K562 (cell line): ENCODE results near the gene PHPT1. TPM values are rescaled to one million over a fixed set of nuclear protein-coding genes. Genes with fewer than 3 reads are reported as not detected.

Experiments
- BDP1 ChIP-seq: IDR thresholded peaks from 3 replicates; pipeline ENCODE4 v1.6.1; 2011; ENCODE audit not compliant: insufficient read length, insufficient read depth
- CTBP1 ChIP-seq: fragments of 450-650 bp; IDR thresholded peaks from 2 replicates; pipeline ENCODE4 v1.6.1; 2016; ENCODE audit warnings: borderline replicate concordance
- KDM5B ChIP-seq: fragments of 200-600 bp; sonication (generic); IDR thresholded peaks from 2 replicates; pipeline ENCODE4 v1.6.1; 2012; ENCODE audit warnings: low read depth, mild to moderate bottlenecking, moderate library complexity, low read length, control low read depth, inconsistent platforms; ENCODE audit not compliant: insufficient replicate concordance
- MECOM ChIP-seq: fragments of 250-450 bp; sonication (Bioruptor Pico); IDR thresholded peaks from 2 replicates; pipeline ENCODE4 v1.8.0; 2022; ENCODE audit warnings: inconsistent platforms
- NFXL1 ChIP-seq: fragments of 450-650 bp; formaldehyde crosslinking; IDR thresholded peaks from 2 replicates; pipeline ENCODE4 v1.4.0; 2021; ENCODE audit warnings: mild to moderate bottlenecking
- PCBP2 ChIP-seq: fragments of 200-400 bp; formaldehyde crosslinking; IDR thresholded peaks from 2 replicates; pipeline ENCODE4 v1.6.1; 2018; ENCODE audit warnings: low read length, low read depth, mild to moderate bottlenecking, moderate library complexity; ENCODE audit not compliant: poor library complexity, severe bottlenecking
- PHF20 ChIP-seq: fragments of 450-650 bp; IDR thresholded peaks from 2 replicates; pipeline ENCODE4 v1.6.1; 2018; ENCODE audit not compliant: partially characterized antibody
- RBFOX2 ChIP-seq: fragments of 200-400 bp; formaldehyde crosslinking; IDR thresholded peaks from 2 replicates; pipeline ENCODE4 v1.6.1; 2017; ENCODE audit warnings: low read depth, mild to moderate bottlenecking, low read length, moderate library complexity
- TAF15 ChIP-seq: fragments of 200-400 bp; formaldehyde crosslinking; IDR thresholded peaks from 2 replicates; pipeline ENCODE4 v1.6.1; 2017; ENCODE audit warnings: mild to moderate bottlenecking, low read depth, low read length, moderate library complexity
- ZNF140 ChIP-seq: fragments of 250-450 bp; sonication (Bioruptor Pico); IDR thresholded peaks from 2 replicates; pipeline ENCODE4 v1.8.0; 2021; ENCODE audit warnings: moderate library complexity, mild to moderate bottlenecking, inconsistent platforms
- ZNF699 ChIP-seq: fragments of 250-450 bp; sonication (Bioruptor Pico); IDR thresholded peaks from 2 replicates; pipeline ENCODE4 v1.8.0; 2021; ENCODE audit warnings: mild to moderate bottlenecking, moderate library complexity; ENCODE audit not compliant: insufficient replicate concordance
- ZNF717 ChIP-seq: fragments of 250-450 bp; sonication (Bioruptor Pico); IDR thresholded peaks from 2 replicates; pipeline ENCODE4 v1.5.0; 2021
- polyA plus RNA-seq, 8 experiments: library from polyadenylated mRNA; depleted of rRNA in 4 of 8; stranded (reverse) in 5 of 8; unstranded in 3 of 8; fragments of >200 nt; fragmentation: Nextera tagmentation in 2 of 8; fragmentation: Illumina TruSeq in 1 of 8; extraction: Ambion mirVana in 2 of 8; extraction: Trizol in 1 of 8; gene quantifications; 2 replicates each; pipeline versions ENCODE4 v1.2.1 to v1.2.3, GENCODE V29; 2011 to 2014; ENCODE audit warnings: inconsistent platforms in 1 of 8, missing spikeins in 1 of 8
- total RNA-seq, 7 experiments: library from RNA; depleted of rRNA in 6 of 7; stranded (reverse); fragments of >200 nt in 6 of 7; fragmentation: Illumina TruSeq in 2 of 7; extraction: Trizol in 2 of 7; gene quantifications; 2 replicates each; pipeline versions ENCODE4 v1.2.1 to v1.2.3, GENCODE V29; 2011 to 2021; ENCODE audit warnings: low replicate concordance in 1 of 7
- TF ChIP-seq, protein P1 (sequence below): IDR thresholded peaks from 3 replicates; pipeline ENCODE4 v1.6.1; 2011; ENCODE audit warnings: borderline replicate concordance, mild to moderate bottlenecking; ENCODE audit not compliant: insufficient read length, insufficient read depth
- TF ChIP-seq, protein P2 (sequence below), 2 experiments: fragments of 450-650 bp in 1 of 2; sonication (generic) in 1 of 2; formaldehyde crosslinking in 1 of 2; IDR thresholded peaks; 2 replicates each; pipeline versions ENCODE4 v1.7.1 to v1.9.0; 2016 to 2022; ENCODE audit warnings: inconsistent platforms in 1 of 2, mild to moderate bottlenecking in 1 of 2, missing genetic modification reagents in 1 of 2
- TF ChIP-seq, protein P3 (sequence below): fragments of 450-650 bp; formaldehyde crosslinking; IDR thresholded peaks from 2 replicates; pipeline ENCODE4 v1.4.0; 2020; ENCODE audit warnings: mild to moderate bottlenecking, mixed read lengths

Gene PHPT1
- total and polyA plus RNA-seq, 9 of the 15 experiments (the other 6 are each of a cell fraction or from before 2014, with no cell fraction given) = 20.9 to 166 (median 129) TPM

DNA sequence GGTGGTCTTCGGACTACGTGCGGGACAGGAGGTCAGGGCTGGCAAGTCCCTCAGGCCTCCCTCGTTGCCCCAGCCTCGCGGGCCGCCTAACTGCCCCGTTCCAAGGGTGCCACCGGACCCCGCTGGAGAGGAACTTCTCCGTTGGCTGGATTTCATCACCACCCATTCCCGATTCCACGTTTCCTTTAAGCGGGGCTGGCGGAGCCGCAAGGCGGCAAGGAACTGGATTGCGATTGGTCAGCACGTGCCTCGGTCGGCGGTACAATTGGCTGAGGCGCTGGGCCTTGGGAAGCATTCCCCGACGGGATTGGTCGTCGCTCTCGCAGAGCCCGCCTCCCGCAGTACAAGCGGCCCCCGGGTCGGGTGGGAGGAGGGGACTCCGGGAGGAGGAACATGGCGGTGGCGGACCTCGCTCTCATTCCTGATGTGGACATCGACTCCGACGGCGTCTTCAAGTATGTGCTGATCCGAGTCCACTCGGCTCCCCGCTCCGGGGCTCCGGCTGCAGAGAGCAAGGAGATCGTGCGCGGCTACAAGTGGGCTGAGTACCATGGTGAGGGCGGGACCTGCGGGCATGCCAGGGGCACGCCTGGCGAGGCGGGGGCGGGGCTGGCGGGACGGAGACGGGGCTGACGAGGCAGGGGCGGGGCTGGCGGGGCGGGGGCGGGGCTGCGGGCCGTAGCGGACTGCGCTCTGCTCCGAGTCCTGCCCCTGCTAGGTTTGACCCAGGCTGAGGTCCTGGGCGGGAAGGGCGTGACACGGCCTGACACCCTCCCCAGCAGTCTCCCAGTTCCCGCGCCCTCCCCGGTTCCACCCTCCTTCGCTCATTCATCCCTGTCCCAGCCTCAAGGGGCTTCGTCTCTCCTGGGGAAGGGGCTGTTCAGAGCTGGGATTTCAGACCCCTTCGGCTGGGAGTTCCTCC is at the start of gene PHPT1 (continued):
- TF ChIP-seq BDP1 = no peak
- TF ChIP-seq NFXL1 (CRISPR knock-in tag) = no peak
- TF ChIP-seq ZNF140 = no peak
- TF ChIP-seq, protein P1, sequence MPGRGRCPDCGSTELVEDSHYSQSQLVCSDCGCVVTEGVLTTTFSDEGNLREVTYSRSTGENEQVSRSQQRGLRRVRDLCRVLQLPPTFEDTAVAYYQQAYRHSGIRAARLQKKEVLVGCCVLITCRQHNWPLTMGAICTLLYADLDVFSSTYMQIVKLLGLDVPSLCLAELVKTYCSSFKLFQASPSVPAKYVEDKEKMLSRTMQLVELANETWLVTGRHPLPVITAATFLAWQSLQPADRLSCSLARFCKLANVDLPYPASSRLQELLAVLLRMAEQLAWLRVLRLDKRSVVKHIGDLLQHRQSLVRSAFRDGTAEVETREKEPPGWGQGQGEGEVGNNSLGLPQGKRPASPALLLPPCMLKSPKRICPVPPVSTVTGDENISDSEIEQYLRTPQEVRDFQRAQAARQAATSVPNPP = no peak
- no peak for TF ChIP-seq PCBP2
- TF ChIP-seq CTBP1 = peak; percentile 84
- TF ChIP-seq, protein P2, sequence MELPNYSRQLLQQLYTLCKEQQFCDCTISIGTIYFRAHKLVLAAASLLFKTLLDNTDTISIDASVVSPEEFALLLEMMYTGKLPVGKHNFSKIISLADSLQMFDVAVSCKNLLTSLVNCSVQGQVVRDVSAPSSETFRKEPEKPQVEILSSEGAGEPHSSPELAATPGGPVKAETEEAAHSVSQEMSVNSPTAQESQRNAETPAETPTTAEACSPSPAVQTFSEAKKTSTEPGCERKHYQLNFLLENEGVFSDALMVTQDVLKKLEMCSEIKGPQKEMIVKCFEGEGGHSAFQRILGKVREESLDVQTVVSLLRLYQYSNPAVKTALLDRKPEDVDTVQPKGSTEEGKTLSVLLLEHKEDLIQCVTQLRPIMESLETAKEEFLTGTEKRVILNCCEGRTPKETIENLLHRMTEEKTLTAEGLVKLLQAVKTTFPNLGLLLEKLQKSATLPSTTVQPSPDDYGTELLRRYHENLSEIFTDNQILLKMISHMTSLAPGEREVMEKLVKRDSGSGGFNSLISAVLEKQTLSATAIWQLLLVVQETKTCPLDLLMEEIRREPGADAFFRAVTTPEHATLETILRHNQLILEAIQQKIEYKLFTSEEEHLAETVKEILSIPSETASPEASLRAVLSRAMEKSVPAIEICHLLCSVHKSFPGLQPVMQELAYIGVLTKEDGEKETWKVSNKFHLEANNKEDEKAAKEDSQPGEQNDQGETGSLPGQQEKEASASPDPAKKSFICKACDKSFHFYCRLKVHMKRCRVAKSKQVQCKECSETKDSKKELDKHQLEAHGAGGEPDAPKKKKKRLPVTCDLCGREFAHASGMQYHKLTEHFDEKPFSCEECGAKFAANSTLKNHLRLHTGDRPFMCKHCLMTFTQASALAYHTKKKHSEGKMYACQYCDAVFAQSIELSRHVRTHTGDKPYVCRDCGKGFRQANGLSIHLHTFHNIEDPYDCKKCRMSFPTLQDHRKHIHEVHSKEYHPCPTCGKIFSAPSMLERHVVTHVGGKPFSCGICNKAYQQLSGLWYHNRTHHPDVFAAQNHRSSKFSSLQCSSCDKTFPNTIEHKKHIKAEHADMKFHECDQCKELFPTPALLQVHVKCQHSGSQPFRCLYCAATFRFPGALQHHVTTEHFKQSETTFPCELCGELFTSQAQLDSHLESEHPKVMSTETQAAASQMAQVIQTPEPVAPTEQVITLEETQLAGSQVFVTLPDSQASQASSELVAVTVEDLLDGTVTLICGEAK (IDR thresholded peaks at IDR 0.05) = peak; percentile 66
- TF ChIP-seq, protein P2 (CRISPR knock-in tag; IDR thresholded peaks at IDR 0.05) = no peak
- peak; percentile 84 for TF ChIP-seq RBFOX2
- no peak for TF ChIP-seq ZNF699
- peak; percentile 92 for TF ChIP-seq KDM5B
- TF ChIP-seq PHF20 = no peak
- no peak for TF ChIP-seq TAF15
- no peak for TF ChIP-seq MECOM (CRISPR knock-in tag)
- TF ChIP-seq ZNF717 = no peak
- TF ChIP-seq, protein P3, sequence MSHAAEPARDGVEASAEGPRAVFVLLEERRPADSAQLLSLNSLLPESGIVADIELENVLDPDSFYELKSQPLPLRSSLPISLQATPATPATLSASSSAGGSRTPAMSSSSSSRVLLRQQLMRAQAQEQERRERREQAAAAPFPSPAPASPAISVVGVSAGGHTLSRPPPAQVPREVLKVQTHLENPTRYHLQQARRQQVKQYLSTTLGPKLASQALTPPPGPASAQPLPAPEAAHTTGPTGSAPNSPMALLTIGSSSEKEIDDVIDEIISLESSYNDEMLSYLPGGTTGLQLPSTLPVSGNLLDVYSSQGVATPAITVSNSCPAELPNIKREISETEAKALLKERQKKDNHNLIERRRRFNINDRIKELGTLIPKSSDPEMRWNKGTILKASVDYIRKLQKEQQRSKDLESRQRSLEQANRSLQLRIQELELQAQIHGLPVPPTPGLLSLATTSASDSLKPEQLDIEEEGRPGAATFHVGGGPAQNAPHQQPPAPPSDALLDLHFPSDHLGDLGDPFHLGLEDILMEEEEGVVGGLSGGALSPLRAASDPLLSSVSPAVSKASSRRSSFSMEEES = no peak
